GM20431 (cell line): ENCODE results near the gene NPC1L1.

ENCODE experiments used
- in situ Hi-C: fragments of 300-500 bp; cut with MseI, MboI; formaldehyde crosslinking; loops from one replicate; pipeline ENCODE4 v1.15.0; 2020; ENCODE audit warnings: low sequenced_read_pairs; ENCODE audit not compliant: unreplicated experiment

NPC1L1 gene, protein sequence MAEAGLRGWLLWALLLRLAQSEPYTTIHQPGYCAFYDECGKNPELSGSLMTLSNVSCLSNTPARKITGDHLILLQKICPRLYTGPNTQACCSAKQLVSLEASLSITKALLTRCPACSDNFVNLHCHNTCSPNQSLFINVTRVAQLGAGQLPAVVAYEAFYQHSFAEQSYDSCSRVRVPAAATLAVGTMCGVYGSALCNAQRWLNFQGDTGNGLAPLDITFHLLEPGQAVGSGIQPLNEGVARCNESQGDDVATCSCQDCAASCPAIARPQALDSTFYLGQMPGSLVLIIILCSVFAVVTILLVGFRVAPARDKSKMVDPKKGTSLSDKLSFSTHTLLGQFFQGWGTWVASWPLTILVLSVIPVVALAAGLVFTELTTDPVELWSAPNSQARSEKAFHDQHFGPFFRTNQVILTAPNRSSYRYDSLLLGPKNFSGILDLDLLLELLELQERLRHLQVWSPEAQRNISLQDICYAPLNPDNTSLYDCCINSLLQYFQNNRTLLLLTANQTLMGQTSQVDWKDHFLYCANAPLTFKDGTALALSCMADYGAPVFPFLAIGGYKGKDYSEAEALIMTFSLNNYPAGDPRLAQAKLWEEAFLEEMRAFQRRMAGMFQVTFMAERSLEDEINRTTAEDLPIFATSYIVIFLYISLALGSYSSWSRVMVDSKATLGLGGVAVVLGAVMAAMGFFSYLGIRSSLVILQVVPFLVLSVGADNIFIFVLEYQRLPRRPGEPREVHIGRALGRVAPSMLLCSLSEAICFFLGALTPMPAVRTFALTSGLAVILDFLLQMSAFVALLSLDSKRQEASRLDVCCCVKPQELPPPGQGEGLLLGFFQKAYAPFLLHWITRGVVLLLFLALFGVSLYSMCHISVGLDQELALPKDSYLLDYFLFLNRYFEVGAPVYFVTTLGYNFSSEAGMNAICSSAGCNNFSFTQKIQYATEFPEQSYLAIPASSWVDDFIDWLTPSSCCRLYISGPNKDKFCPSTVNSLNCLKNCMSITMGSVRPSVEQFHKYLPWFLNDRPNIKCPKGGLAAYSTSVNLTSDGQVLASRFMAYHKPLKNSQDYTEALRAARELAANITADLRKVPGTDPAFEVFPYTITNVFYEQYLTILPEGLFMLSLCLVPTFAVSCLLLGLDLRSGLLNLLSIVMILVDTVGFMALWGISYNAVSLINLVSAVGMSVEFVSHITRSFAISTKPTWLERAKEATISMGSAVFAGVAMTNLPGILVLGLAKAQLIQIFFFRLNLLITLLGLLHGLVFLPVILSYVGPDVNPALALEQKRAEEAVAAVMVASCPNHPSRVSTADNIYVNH (N-terminal part only)

GRCh38 chr7:44541028-44541869, at the start of gene NPC1L1:
TSS of gene NPC1L1 (minus strand) at chr7:44541330. CDS start at chr7:44541259, 71 bp downstream.
- in situ Hi-C loops: no loop called here

- in situ Hi-C loops: loop anchor here (25.0 kb wide), 2 partner anchors 221 to 346 kb away; no protein-coding TSS in a partner anchor
These were observed 49.8 kb upstream of the NPC1L1 start for GRCh38 chr7:44590910-44591309.

- in situ Hi-C loops: loop anchor here (10.0 to 25.0 kb wide), 3 partner anchors 224 to 547 kb away; no protein-coding TSS in a partner anchor
These were observed 46.9 kb upstream of the NPC1L1 start for GRCh38 chr7:44587843-44588711.

GRCh38 chr7:44583146-44583865, 42.2 kb upstream of the NPC1L1 start:
- in situ Hi-C loops: loop anchor here (10.0 to 25.0 kb wide), 3 partner anchors 229 to 551 kb away; no protein-coding TSS in a partner anchor

- in situ Hi-C loops: loop anchor here (10.0 to 25.0 kb wide), 3 partner anchors 230 to 553 kb away; no protein-coding TSS in a partner anchor
These were observed 40.9 kb upstream of the NPC1L1 start, which contains the start of gene TMED4 for GRCh38 chr7:44581879-44582603. TSS of gene TMED4 (minus strand) at chr7:44582231. CDS start at chr7:44582206, 25 bp downstream.

GRCh38 chr7:44580945-44581878, 40.1 kb upstream of the NPC1L1 start:
- in situ Hi-C loops: loop anchor here (10.0 to 25.0 kb wide), 3 partner anchors 231 to 554 kb away; no protein-coding TSS in a partner anchor

DNA sequence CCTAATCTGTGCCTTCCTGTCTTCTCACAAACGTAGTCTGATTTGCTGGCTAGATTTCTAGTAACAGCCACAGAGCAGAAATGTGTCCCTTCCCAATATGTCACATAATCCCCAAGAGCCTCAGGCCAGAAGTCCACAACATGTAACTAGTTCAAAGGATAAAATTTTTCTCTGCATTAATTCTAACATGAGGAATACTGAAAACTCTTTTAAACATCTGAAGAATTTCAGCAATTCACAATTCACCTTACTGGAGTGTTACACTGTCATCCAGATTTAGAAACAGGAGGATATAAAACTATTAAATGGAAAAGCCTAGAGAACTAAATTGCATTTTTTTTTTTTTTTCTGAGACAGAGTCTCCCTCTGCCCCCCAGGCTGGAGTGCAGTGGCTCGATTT, 35.1 kb upstream of the NPC1L1 start:
- in situ Hi-C loops: loop anchor here (25.0 kb wide), 2 partner anchors 236 to 361 kb away; no protein-coding TSS in a partner anchor

GRCh38 chr7:44575054-44575453, 33.9 kb upstream of the NPC1L1 start:
- in situ Hi-C loops: loop anchor here (25.0 kb wide), 2 partner anchors 237 to 362 kb away; no protein-coding TSS in a partner anchor

DNA sequence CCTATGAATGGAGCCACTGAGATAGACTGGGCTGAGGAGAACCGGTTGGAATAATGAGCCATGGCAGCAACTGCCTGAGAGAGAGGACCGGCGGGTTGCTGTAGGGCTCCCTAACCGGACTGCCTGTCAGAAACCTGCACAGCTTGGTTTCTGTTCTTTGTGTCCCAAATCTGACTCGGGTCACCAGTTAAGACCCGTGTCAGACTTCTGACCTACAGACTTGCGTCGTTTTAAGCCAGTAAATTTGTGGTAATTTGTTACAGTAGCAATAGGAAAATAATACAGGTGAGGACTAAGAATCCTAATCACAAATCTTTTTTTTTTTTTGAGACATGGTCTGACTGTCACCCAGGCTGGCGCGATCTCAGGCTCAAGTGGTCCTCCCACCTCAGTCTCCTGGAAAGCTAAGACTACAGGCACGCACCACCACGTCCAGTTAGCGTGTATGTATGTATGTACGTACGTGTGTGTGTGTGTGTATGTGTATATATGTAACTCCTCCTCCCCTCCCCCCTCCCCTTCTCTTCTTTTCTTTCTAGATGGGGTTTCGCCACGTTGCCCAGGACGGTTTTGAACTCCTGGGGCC, 33.2 kb upstream of the NPC1L1 start:
- in situ Hi-C loops: no loop called here

- in situ Hi-C loops: no loop called here
These were observed 32.5 kb upstream of the NPC1L1 start, which contains the start of gene DDX56 for GRCh38 chr7:44573464-44574286. TSS of gene DDX56 (minus strand) at chr7:44573908. CDS start at chr7:44573895, 13 bp downstream.

GRCh38 chr7:44572771-44573170, 31.6 kb upstream of the NPC1L1 start:
- in situ Hi-C loops: no loop called here

DNA sequence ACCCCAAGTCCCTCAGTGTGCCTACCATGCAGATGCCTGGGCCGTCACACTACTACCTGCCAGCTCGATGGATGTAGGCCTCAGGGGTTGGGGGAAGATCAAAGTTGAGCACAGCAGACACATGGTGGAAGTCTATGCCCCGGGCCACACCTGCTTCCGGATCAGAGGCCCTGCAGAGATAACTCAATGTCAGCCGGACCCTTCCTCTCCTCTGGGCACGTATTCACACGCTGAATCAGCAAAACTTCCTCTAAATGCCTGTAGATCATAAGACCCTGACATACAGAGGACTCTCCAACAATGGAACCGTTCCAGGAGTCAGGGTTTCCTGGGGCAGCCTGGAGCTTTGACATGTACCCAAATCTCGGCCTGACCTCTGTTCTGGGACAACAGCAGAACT, 28.8 kb upstream of the NPC1L1 start:
- in situ Hi-C loops: no loop called here

DNA sequence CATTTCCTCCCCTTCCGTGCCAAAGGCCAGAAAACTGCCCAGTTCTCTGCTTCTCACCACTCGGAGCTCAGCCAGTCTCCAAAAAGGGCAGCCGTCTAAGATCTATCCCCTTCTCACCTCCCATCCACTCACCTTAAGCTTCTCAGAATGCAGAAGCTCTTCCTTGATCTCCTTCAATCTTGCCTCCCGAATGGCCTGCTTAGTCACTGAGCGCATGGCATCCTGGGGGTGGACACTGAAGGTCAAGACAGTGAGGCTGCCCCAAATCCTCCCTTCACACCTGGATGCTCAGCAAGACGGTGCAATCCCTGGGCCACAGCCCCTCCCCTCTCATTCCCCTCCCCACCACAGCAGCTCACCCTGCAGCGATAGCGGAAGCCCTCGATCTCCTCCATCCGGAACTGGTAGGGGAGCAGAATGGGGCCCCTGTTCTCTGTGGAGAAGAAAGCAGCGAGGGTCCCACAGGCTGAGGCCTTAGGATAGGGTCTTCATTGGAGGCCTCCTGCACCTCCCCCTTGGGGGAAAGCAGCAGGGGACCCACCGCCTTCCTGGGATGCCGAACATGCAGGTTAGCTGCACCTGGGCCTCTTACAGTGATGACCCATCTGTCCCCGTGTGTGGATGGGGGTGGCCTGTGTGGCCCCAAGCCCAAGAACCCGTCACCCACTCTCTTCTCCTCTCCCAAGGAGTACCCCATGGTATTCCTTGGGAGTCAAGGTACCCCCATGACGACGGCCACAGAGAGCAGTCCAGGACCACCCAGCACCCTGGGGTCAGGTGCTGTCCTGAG, 27.8 kb upstream of the NPC1L1 start:
- in situ Hi-C loops: no loop called here
